A549 (cell line): ENCODE results near the gene TC2N. TPM values are rescaled to one million over a fixed set of nuclear protein-coding genes. Genes with fewer than 3 reads are reported as not detected.

Experiments used
- ATAC-seq, 2 experiments: fragments of 200-7000 bp in 1 of 2; fragments of >200 bp in 1 of 2; cut with Nextera tagmentation in 1 of 2; cut with Tn5 transposase in 1 of 2; 3 replicates each; pipeline versions ENCODE4 v1.8.0 to v1.9.1; 2018 to 2020; ENCODE audit warnings: mild to moderate bottlenecking in 1 of 2, moderate library complexity in 1 of 2
- CTCF ChIA-PET: fragments of 300-600 bp; sonication (Branson Sonifier 250); formaldehyde crosslinking; extraction: SDS; loops from one replicate; lab custom pipeline; 2021; ENCODE audit warnings: antibody characterized with exemption, inconsistent platforms; lab: Yijun Ruan, JAX
- POLR2A ChIA-PET: fragments of 350-600 bp; formaldehyde crosslinking; extraction: SDS; loops from one replicate; lab custom pipeline; 2021; ENCODE audit warnings: antibody characterized with exemption, inconsistent platforms; lab: Yijun Ruan, JAX
- DNase-seq, 2 experiments: peaks; one replicate each; pipeline versions ENCODE4 v3.0.0 to v3.0.0-alpha.2; 2011 to 2016; ENCODE audit warnings: low read depth in 1 of 2, low spot score in 1 of 2
- FAIRE-seq: peaks from 2 replicates; lab custom pipeline; 2011; peaks lifted over from hg19 to GRCh38; lab: Jason Lieb, UNC
- H3K27ac ChIP-seq, 2 experiments: fragments of >200 bp; sonication (Bioruptor Twin); formaldehyde crosslinking; 3 replicates each; pipeline ENCODE4 v1.5.1; 2016 to 2017
- H3K4me1 ChIP-seq: fragments of >200 bp; sonication (Bioruptor Twin); formaldehyde crosslinking; 3 replicates; pipeline ENCODE4 v1.6.1; 2016
- H3K4me2 ChIP-seq: fragments of >200 bp; sonication (Bioruptor Twin); formaldehyde crosslinking; 3 replicates; pipeline ENCODE4 v1.6.1; 2016
- H3K4me3 ChIP-seq: fragments of >200 bp; sonication (Bioruptor Twin); formaldehyde crosslinking; 3 replicates; pipeline ENCODE4 v1.5.1; 2016
- H3K9me3 ChIP-seq: fragments of >200 bp; sonication (Bioruptor Twin); formaldehyde crosslinking; 3 replicates; pipeline ENCODE4 v1.6.1; 2016
- BCL3 ChIP-seq: fragments of >200 bp; sonication (Bioruptor Twin); formaldehyde crosslinking; IDR thresholded peaks from 3 replicates; pipeline ENCODE4 v1.6.1; 2016
- CEBPB ChIP-seq, 2 experiments: fragments of >200 bp in 1 of 2; sonication (Bioruptor Twin) in 1 of 2; formaldehyde crosslinking in 1 of 2; IDR thresholded peaks; 2 replicates each; pipeline ENCODE4 v1.6.1; 2012 to 2016
- CHD4 ChIP-seq: fragments of 200-600 bp; sonication (generic); IDR thresholded peaks from 2 replicates; pipeline ENCODE4 v1.6.1; 2016; ENCODE audit warnings: antibody characterized with exemption, mild to moderate bottlenecking, borderline replicate concordance
- ELK1 ChIP-seq: fragments of 150-350 bp; IDR thresholded peaks from 2 replicates; pipeline ENCODE4 v1.6.1; 2014; ENCODE audit warnings: low read depth, mild to moderate bottlenecking, low read length
- EP300 ChIP-seq, 2 experiments: fragments of >200 bp; sonication (Bioruptor Twin); formaldehyde crosslinking; IDR thresholded peaks; 2 replicates in 1 of 2; 3 replicates in 1 of 2; pipeline ENCODE4 v1.6.1; 2016 to 2017
- FOXS1 ChIP-seq: fragments of 250-450 bp; sonication (Bioruptor Pico); IDR thresholded peaks from 2 replicates; pipeline ENCODE4 v1.5.0; 2020; ENCODE audit warnings: mild to moderate bottlenecking, moderate library complexity
- GATA3 ChIP-seq: IDR thresholded peaks from 2 replicates; pipeline ENCODE4 v1.6.1; 2012; ENCODE audit warnings: borderline replicate concordance
- HDAC2 ChIP-seq: fragments of 200-600 bp; sonication (generic); IDR thresholded peaks from 2 replicates; pipeline ENCODE4 v1.6.1; 2016
- HEYL ChIP-seq: fragments of 250-450 bp; sonication (Bioruptor Pico); IDR thresholded peaks from 2 replicates; pipeline ENCODE4 v1.8.0; 2021; ENCODE audit warnings: mild to moderate bottlenecking, moderate library complexity
- HOXB13 ChIP-seq: fragments of 250-450 bp; sonication (Bioruptor Pico); IDR thresholded peaks from 2 replicates; pipeline ENCODE4 v1.5.0; 2020; ENCODE audit warnings: low read depth, mild to moderate bottlenecking, moderate library complexity
- HOXB5 ChIP-seq: fragments of 250-450 bp; sonication (Bioruptor Pico); IDR thresholded peaks from 2 replicates; pipeline ENCODE4 v1.5.0; 2020; ENCODE audit warnings: mild to moderate bottlenecking, moderate library complexity
- JUN ChIP-seq, 2 experiments: fragments of >200 bp; sonication (Bioruptor Twin); formaldehyde crosslinking; IDR thresholded peaks; 2 replicates in 1 of 2; 3 replicates in 1 of 2; pipeline ENCODE4 v1.6.1; 2016 to 2017
- KDM1A ChIP-seq: fragments of 200-600 bp; sonication (generic); IDR thresholded peaks from 2 replicates; pipeline ENCODE4 v1.6.1; 2016; ENCODE audit warnings: low read depth, mild to moderate bottlenecking
- MAFK ChIP-seq: fragments of 450-650 bp; IDR thresholded peaks from 2 replicates; pipeline ENCODE4 v1.6.1; 2014; ENCODE audit not compliant: partially characterized antibody
- MAX ChIP-seq: IDR thresholded peaks from 2 replicates; pipeline ENCODE4 v1.6.1; 2012
- MAZ ChIP-seq: fragments of 150-350 bp; IDR thresholded peaks from 2 replicates; pipeline ENCODE4 v1.6.1; 2014; ENCODE audit warnings: antibody characterized with exemption, low read depth, low read length, borderline replicate concordance
- NR3C1 ChIP-seq: fragments of >200 bp; sonication (Bioruptor Twin); formaldehyde crosslinking; IDR thresholded peaks from 3 replicates; pipeline ENCODE4 v1.6.1; 2017
- PBX3 ChIP-seq: IDR thresholded peaks from 2 replicates; pipeline ENCODE4 v1.6.1; 2012
- POLR2A ChIP-seq: IDR thresholded peaks from 2 replicates; pipeline ENCODE4 v1.6.1; 2012; ENCODE audit warnings: mild to moderate bottlenecking, low read length
- RARB ChIP-seq: fragments of 250-450 bp; sonication (Bioruptor Pico); IDR thresholded peaks from 2 replicates; pipeline ENCODE4 v1.8.0; 2021; ENCODE audit warnings: mild to moderate bottlenecking, moderate library complexity
- RCOR1 ChIP-seq: fragments of 150-350 bp; IDR thresholded peaks from 2 replicates; pipeline ENCODE4 v1.6.1; 2014; ENCODE audit warnings: antibody characterized with exemption, low read length, low read depth
- TFCP2L1 ChIP-seq: fragments of 250-450 bp; sonication (Bioruptor Pico); IDR thresholded peaks from 2 replicates; pipeline ENCODE4 v1.5.0; 2021; ENCODE audit warnings: mild to moderate bottlenecking
- TP53 ChIP-seq: fragments of 250-450 bp; sonication (Bioruptor Pico); IDR thresholded peaks from 2 replicates; pipeline ENCODE4 v1.5.0; 2021; ENCODE audit warnings: mild to moderate bottlenecking, moderate library complexity
- ZFP36 ChIP-seq: fragments of 450-650 bp; IDR thresholded peaks from 2 replicates; pipeline ENCODE4 v1.6.1; 2014; ENCODE audit warnings: borderline replicate concordance; ENCODE audit not compliant: partially characterized antibody
- WGBS: methylation state at CpG from one replicate; pipeline ENCODE4 v1.1.6; 2017; ENCODE audit errors: missing lambda C conversion rate; 5-methylcytosine and 5-hydroxymethylcytosine counted together
- polyA plus RNA-seq, 4 experiments: library from polyadenylated mRNA; depleted of rRNA in 3 of 4; stranded (reverse); fragments of >200 nt; fragmentation: RNase III in 1 of 4; extraction: RNeasy Plus Mini Kit Qiagen cat#74134 plus additional on column Dnase treatment in 1 of 4; gene quantifications; 2 replicates in 3 of 4; 3 replicates in 1 of 4; pipeline ENCODE4 v1.2.3, GENCODE V29; 2011 to 2017

Gene TC2N
- polyA plus RNA-seq, 2 of the 4 experiments (the other 2 are of a cell fraction) = 0.43 to 5.5 TPM

GRCh38 chr14:91904956-91905645, 37.8 kb upstream of the TC2N start:
- DNase-seq (no peak), FAIRE-seq (no peak), ATAC-seq (no peak)
- no peaks in the 10 kb centered on the region for H3K9me3 ChIP-seq
- no peak overlapping the region for H3K4me2 ChIP-seq
- CTCF ChIA-PET = interaction anchor here (0.7 to 1.6 kb wide), 2 partner anchors 9 to 13 kb away, joined by 3 to 4 read pairs; no protein-coding TSS in a partner anchor
- H3K4me1 ChIP-seq = no peaks in the 10 kb centered on the region; the same call in 2 of the 3 replicates
- TF ChIP-seq MAZ = no peak
- TF ChIP-seq GATA3 = no peak
- TF ChIP-seq MAFK = no peak
- no peak for TF ChIP-seq BCL3
- TF ChIP-seq TP53 (CRISPR knock-in tag) = no peak
- TF ChIP-seq FOXS1 (CRISPR knock-in tag) = no peak
- 91% methylated on average over 9 of the region's 9 CpGs for WGBS
- H3K27ac ChIP-seq = no peak overlapping the region
- H3K4me3 ChIP-seq = no peak overlapping the region
- POLR2A ChIA-PET = no interaction called here

GRCh38 chr14:91904483-91904882, 37.1 kb upstream of the TC2N start:
- Histone ChIP-seq H3K27ac (no peak overlapping the region), H3K4me3 (no peak overlapping the region), H3K9me3 (no peaks in the 10 kb centered on the region), H3K4me1 (no peaks in the 10 kb centered on the region; the same call in 2 of the 3 replicates), H3K4me2 (no peak overlapping the region)
- no peak for TF ChIP-seq MAFK
- no peak for TF ChIP-seq EP300 (IDR thresholded peaks at IDR 0.05)
- TF ChIP-seq ZFP36 = no peak
- no peak for TF ChIP-seq RCOR1
- no peak for TF ChIP-seq HOXB13
- ChIA-PET POLR2A (no interaction called here), CTCF (interaction anchor here (1.6 kb wide), 1 partner anchor 12 kb away, joined by 4 read pairs; no protein-coding TSS in a partner anchor)
- 77% methylated on average over 7 of the region's 8 CpGs for WGBS
- ATAC-seq (no peak), FAIRE-seq (no peak), DNase-seq (no peak)

GRCh38 chr14:91903070-91903469, 35.7 kb upstream of the TC2N start:
- no peak for ATAC-seq
- 58% methylated on average over 2 of the region's 2 CpGs for WGBS
- Histone ChIP-seq H3K27ac (no peak overlapping the region), H3K4me1 (no peaks in the 10 kb centered on the region; the same call in 2 of the 3 replicates), H3K4me3 (no peak overlapping the region), H3K9me3 (no peaks in the 10 kb centered on the region), H3K4me2 (no peak overlapping the region)
- DNase-seq = no peak
- ChIA-PET POLR2A (no interaction called here), CTCF (no interaction called here)
- no peak for FAIRE-seq
- TF ChIP-seq POLR2A (no peak), HOXB5 (CRISPR knock-in tag) (no peak), CHD4 (no peak), ELK1 (no peak), PBX3 (no peak), JUN (IDR thresholded peaks at IDR 0.05) (no peak), TFCP2L1 (CRISPR knock-in tag) (no peak), HOXB13 (no peak), NR3C1 (no peak), RARB (CRISPR knock-in tag) (no peak), ZFP36 (no peak), CEBPB (IDR thresholded peaks at IDR 0.05) (no peak), KDM1A (no peak), HDAC2 (no peak), MAX (no peak), HEYL (CRISPR knock-in tag) (no peak)
